T-helper 1 cell treated with Interleukin-12 subunit alpha and Interleukin-12 subunit beta and Interleukin-4 antibody, amounts not matched to agents 30 μg/mL and 1 μg/mL, for 36 hours (primary cell): ENCODE results near the gene ALDH1A3.

Experiments used
- H3K27ac Mint-ChIP-seq: one replicate; pipeline ENCODE4 v1.8.0; 2021; ENCODE audit warnings: mild to moderate bottlenecking, mixed read lengths
- H3K27me3 Mint-ChIP-seq: one replicate; pipeline ENCODE4 v1.8.0; 2021; ENCODE audit warnings: low read depth, mixed read lengths
- H3K36me3 Mint-ChIP-seq: one replicate; pipeline ENCODE4 v1.8.0; 2021; ENCODE audit warnings: low read depth, mixed read lengths
- H3K4me1 Mint-ChIP-seq: one replicate; pipeline ENCODE4 v1.8.0; 2021; ENCODE audit warnings: low read depth, mixed read lengths
- H3K4me3 Mint-ChIP-seq: one replicate; pipeline ENCODE4 v1.8.0; 2021; ENCODE audit warnings: mild to moderate bottlenecking, moderate library complexity, mixed read lengths
- H3K9me3 Mint-ChIP-seq: one replicate; pipeline ENCODE4 v1.8.0; 2021; ENCODE audit warnings: mixed read lengths

Gene ALDH1A3

DNA sequence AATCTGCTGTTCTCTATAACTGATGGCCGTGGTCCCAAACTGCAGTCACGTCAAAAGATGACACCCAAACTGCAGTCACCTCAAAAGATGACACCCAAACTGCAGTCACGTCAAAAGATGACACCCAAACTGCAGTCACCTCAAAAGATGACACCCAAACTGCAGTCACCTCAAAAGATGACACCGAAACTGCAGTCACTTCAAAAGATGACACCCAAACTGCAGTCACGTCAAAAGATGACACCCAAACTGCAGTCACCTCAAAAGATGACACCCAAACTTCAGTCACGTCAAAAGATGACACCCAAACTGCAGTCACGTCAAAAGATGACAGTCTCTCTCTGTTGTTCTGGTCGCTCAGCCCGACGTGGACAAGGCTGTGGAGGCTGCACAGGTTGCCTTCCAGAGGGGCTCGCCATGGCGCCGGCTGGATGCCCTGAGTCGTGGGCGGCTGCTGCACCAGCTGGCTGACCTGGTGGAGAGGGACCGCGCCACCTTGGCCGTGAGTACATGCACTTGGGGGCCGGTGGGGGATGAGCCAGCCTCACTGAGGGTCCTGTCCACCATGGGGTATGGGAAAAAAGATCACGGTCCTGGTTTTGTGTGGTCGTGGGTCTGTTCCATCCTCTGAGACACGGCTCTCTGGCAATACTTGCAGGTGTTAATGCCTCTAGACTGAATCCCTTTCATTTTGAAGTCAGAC is 7.7 kb downstream of the ALDH1A3 start:
- peaks cover 69% of the 10 kb centered on the region for H3K27me3 Mint-ChIP-seq
- no peak overlapping the region for H3K4me3 Mint-ChIP-seq
- no peaks in the 10 kb centered on the region for H3K36me3 Mint-ChIP-seq

DNA sequence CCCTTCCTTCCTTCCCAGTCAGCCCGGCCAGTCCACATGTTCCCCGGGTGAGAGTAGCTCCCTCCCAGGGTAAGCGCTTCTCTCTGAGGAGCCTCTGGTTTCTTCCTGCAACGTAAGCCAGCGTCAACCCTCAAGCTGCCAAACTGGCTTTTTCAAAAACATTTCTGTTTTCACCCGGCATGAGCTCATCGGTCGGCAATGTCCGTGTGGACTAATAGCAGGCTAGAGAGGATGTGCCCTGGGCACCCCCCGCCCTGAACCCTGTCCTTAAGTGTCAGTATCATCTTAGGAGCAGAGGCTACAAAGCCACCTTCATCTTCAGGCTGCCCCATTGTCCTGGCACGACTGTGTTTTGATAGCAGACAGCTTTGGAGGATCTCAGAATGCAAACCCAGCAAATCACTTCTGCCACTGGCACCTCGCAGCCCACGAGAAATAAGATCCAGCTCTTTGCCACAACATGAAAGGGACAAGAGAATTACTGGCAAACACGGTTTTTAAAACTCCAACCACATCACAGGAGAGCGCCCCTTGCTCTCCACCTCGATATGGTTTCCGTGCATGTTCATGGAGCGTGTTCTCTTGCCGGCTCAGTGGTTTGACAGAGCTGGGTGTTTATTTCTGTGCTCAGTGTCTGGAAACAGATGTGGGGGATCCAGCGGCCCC is 9.9 kb downstream of the ALDH1A3 start:
- H3K4me1 Mint-ChIP-seq, result no peaks in the 10 kb centered on the region
- peaks cover 59% of the 10 kb centered on the region for H3K27me3 Mint-ChIP-seq
- no peaks in the 10 kb centered on the region for H3K9me3 Mint-ChIP-seq
- no peak overlapping the region for H3K27ac Mint-ChIP-seq
- H3K4me3 Mint-ChIP-seq, result no peak overlapping the region
- H3K36me3 Mint-ChIP-seq, result no peaks in the 10 kb centered on the region

More for the DNA sequence above, 7.7 kb downstream of the ALDH1A3 start:
- H3K4me1 Mint-ChIP-seq, result no peaks in the 10 kb centered on the region
- no peaks in the 10 kb centered on the region for H3K9me3 Mint-ChIP-seq
- H3K27ac Mint-ChIP-seq, result no peak overlapping the region

DNA sequence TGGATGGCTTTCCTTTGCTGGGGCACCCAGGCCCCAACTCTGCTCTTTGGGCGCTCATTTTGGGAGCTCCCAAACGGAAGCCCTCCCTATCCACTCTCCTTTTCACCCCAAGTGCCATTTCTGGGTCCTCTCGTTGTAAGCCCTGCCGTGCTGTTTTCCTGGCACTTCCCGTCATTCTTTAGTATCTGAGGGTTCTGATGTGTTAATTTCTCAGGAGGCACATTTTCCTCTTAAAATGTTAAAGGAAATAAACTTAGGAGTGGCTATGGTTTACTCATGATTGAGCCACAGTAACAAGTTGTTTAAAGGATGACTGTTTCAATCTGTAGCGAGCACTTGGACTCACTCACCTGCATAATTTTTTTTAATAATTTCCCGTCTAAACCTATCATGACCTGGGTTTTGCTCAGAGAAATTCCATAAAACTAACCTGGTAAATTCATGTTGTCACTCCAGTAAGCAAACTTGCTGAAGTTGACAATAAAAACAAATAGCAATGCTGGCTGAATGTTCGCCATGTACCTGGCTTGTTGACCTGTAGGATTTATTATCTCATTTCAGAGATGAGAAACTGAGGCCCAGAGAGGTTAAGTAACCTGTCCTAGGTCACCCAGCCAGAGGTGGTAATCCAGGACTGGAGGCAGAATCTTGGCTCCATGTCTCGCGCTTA is 10.6 kb downstream of the ALDH1A3 start:
- Mint-ChIP-seq H3K4me1 (no peaks in the 10 kb centered on the region), H3K27ac (no peak overlapping the region), H3K36me3 (no peaks in the 10 kb centered on the region), H3K9me3 (no peaks in the 10 kb centered on the region), H3K4me3 (no peak overlapping the region), H3K27me3 (peaks cover 52% of the 10 kb centered on the region)

DNA sequence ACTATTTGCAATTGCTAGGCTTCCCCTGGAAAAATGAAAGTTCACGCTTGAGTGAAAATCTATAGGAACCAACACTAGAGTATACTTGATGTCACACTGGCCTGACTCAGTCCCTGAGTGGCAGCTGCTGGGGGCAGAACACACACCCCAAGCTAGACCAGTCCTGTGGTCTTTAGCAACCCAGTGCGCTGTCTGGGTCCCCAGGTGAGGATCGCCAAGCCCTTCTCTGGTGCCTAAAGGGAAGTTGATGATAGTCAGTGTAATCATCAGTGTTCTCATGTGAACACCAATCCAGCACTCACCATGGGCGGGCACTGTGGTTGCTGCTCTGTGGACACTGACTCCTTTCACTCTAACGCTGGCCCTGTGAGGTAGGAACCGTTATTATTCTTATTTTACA is 11.2 kb downstream of the ALDH1A3 start:
- Mint-ChIP-seq H3K4me3 (no peak overlapping the region), H3K4me1 (no peaks in the 10 kb centered on the region), H3K27me3 (peaks cover 45% of the 10 kb centered on the region), H3K9me3 (no peaks in the 10 kb centered on the region), H3K27ac (no peak overlapping the region), H3K36me3 (no peaks in the 10 kb centered on the region)

DNA sequence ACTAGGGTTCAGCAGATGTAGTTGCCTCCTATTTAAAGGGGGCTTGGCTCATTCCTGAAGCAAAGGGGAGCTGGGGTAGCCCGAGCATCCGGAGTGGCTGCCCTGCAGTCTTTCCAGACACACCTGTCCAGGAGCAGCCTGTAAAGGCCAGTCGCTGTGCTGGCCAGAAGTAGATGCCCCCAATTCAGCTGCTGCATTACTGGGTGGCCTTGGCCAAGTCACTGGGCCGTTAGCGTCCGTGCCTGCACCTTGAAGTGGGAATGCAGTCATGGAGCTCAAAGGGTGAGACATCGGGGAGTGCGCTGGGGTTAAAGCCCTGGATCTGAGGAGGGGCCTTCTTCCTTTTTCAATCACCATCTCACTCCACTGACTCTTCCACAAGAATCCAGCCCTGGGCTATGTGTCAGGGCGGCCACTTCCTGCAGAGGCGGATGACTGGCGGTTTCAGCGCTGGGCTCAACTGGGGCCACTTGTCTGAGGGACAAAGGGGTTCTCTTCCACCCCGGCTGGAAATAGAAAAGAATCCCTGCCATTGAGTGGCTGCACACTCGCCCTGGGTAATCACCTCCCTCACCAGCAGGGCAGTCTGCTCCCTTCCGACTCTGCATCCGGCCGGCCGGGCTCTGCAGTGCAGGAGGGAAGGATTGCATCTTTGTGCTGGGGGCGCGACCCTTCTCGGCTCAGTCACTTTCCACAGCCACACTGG is 11.8 kb downstream of the ALDH1A3 start:
- H3K4me3 Mint-ChIP-seq, result no peak overlapping the region
- H3K9me3 Mint-ChIP-seq, result no peaks in the 10 kb centered on the region
- no peaks in the 10 kb centered on the region for H3K36me3 Mint-ChIP-seq
- no peaks in the 10 kb centered on the region for H3K4me1 Mint-ChIP-seq
- peaks cover 43% of the 10 kb centered on the region for H3K27me3 Mint-ChIP-seq
- no peak overlapping the region for H3K27ac Mint-ChIP-seq

DNA sequence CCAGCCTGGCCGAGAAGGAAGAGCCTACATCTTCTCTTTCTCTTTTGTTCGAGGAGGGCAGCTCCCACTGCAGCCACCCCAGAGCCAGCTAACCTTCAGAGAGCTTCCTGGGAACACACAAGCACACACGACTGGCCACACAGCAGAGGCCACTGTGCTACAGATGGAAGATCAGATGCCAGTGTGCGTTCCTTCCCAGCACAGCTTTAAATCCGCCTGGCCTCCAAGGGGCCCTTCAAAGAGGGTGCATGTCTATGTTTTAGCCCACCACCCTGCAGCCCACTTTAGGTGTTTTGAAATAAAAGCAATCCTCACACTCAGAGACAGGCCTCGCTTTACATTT is 12.4 kb downstream of the ALDH1A3 start:
- Mint-ChIP-seq H3K27me3 (peaks cover 43% of the 10 kb centered on the region), H3K4me3 (no peak overlapping the region)

DNA sequence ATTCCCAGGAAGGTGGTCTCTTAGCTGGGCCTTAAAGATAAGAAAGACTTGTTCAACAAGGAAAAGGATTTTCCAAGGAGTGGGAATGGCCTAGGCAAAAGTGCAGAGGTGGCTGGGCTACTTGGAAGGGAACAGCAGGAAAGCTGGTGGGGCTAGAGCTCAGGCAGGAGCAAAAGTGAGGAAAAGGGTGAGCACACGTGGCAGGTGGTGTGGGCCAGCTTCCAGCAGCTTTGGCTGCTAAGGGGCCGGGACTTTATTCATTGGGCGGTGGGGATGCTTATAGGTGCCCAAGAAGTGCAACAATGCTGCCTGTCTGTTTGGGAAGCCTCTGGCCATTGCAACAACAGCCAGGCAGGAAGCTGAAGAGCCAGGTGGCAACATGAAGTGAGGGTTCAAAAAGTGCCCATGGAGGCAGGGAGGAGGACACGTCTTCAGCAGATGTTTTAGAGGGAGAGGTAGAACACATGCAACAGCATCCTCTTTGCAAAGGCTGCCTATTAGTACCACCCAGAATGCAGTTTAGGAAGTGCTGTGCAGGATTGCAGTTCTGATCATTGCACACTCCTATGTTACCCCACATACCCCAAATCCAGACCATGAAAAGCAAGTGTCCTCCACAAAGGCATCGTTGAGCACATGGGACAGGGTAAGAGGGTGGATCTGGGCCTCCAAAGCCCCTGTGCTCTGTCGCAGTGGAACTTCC is 13.8 kb downstream of the ALDH1A3 start:
- no peaks in the 10 kb centered on the region for H3K9me3 Mint-ChIP-seq
- H3K27me3 Mint-ChIP-seq, result peaks cover 43% of the 10 kb centered on the region
- no peak overlapping the region for H3K4me3 Mint-ChIP-seq
- no peaks in the 10 kb centered on the region for H3K36me3 Mint-ChIP-seq
- no peak overlapping the region for H3K27ac Mint-ChIP-seq
- H3K4me1 Mint-ChIP-seq, result no peaks in the 10 kb centered on the region

More for the DNA sequence above, 12.4 kb downstream of the ALDH1A3 start:
- no peaks in the 10 kb centered on the region for H3K4me1 Mint-ChIP-seq
- no peak overlapping the region for H3K27ac Mint-ChIP-seq
- no peaks in the 10 kb centered on the region for H3K9me3 Mint-ChIP-seq
- H3K36me3 Mint-ChIP-seq, result no peaks in the 10 kb centered on the region

DNA sequence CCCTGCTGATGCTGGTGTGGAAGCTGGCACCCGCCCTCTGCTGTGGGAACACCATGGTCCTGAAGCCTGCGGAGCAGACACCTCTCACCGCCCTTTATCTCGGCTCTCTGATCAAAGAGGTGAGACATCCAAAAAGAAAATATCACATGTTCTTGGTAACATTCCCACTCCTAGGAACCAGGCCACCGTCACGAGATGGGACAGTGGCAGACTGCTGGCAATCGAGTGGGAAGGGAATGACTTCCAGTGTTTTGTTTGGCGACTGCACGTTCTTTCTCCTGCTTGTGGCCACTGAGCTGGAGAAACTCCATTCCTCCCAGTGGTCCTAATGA is 14.3 kb downstream of the ALDH1A3 start:
- Mint-ChIP-seq H3K9me3 (no peaks in the 10 kb centered on the region), H3K27me3 (peaks cover 43% of the 10 kb centered on the region), H3K36me3 (no peaks in the 10 kb centered on the region), H3K4me3 (no peak overlapping the region), H3K4me1 (no peaks in the 10 kb centered on the region), H3K27ac (no peak overlapping the region)

DNA sequence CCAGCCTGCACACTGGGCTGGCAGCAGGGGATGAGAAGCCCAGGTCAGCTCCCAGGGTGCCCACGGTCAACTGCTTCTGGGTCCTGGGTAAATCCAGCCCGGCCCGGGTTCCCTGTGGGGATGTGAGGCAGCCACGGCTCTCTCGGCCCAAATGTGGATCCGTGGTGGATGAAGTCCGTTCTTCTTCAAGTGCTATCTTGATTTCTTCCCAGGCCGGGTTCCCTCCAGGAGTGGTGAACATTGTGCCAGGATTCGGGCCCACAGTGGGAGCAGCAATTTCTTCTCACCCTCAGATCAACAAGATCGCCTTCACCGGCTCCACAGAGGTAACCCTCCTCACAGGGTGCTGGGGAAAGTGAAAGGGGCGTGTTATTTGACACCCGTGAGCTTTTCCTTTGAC is 16.1 kb downstream of the ALDH1A3 start:
- Mint-ChIP-seq H3K36me3 (no peaks in the 10 kb centered on the region), H3K9me3 (no peaks in the 10 kb centered on the region), H3K27me3 (peaks cover 25% of the 10 kb centered on the region), H3K4me3 (no peak overlapping the region), H3K27ac (no peak overlapping the region), H3K4me1 (no peaks in the 10 kb centered on the region)

DNA sequence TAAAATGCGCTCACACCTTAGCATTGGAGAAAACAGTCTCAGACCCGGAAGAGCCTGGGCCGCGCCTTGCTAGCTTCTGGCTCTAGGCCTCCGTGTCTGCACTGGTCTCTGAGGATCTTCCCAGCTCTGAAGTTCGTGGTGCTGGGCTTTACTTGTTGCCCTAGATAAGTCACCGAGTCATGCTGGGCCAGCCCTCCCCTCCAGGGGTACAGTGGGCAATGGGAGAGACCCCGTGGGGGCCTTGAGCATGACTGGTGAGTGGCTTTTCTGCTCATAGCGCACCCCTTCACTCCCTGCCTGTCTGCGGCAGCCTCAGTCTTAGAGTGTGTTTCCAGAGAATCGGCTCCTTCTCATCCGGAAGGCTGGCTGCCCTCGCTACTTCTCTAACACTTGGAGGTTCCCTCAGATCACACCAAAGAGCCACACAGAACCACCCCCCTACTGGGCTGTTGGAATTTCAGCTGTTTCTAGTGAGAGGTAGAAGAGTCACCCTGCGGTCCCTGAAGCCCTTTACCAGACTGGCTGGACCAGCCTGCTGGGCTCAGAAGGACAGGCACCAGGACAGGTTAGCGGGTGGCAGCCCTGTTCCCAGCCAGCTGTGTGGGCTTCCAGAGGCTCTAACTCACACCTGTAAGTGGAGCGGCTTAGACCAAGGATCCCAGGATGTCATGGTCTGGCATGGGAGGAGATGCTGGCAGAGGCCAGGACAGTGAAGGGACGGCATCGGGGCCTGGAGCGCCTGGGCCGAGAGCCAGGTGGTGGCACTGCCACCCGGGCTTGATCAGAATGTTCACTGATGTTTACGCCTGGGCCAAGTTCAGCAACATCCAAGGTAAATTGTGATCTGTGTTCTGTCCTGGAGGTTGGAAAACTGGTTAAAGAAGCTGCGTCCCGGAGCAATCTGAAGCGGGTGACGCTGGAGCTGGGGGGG is 17.9 kb downstream of the ALDH1A3 start:
- no peak overlapping the region for H3K27ac Mint-ChIP-seq
- H3K36me3 Mint-ChIP-seq, result no peaks in the 10 kb centered on the region
- H3K9me3 Mint-ChIP-seq, result no peaks in the 10 kb centered on the region
- no peaks in the 10 kb centered on the region for H3K4me1 Mint-ChIP-seq
- no peak overlapping the region for H3K4me3 Mint-ChIP-seq
- H3K27me3 Mint-ChIP-seq, result peaks cover 9% of the 10 kb centered on the region

DNA sequence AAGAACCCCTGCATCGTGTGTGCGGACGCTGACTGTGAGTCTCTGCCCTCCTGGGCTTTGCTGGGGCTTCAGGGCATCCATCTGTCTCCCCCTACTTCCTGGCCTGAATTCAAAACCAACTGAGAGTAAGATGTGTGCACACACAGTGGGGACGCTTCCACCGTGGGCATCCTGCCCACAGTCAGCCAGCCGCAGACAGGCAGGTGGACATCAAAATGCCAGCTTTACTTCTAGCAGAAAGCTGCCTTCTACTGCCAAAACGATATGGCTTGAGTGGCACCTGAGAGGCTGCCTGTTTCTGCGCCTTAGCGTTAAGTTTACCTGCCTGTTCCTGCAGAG is 18.5 kb downstream of the ALDH1A3 start:
- Mint-ChIP-seq H3K4me3 (no peak overlapping the region), H3K27ac (no peak overlapping the region), H3K4me1 (no peaks in the 10 kb centered on the region), H3K27me3 (peaks cover 4% of the 10 kb centered on the region), H3K9me3 (no peaks in the 10 kb centered on the region), H3K36me3 (no peaks in the 10 kb centered on the region)

DNA sequence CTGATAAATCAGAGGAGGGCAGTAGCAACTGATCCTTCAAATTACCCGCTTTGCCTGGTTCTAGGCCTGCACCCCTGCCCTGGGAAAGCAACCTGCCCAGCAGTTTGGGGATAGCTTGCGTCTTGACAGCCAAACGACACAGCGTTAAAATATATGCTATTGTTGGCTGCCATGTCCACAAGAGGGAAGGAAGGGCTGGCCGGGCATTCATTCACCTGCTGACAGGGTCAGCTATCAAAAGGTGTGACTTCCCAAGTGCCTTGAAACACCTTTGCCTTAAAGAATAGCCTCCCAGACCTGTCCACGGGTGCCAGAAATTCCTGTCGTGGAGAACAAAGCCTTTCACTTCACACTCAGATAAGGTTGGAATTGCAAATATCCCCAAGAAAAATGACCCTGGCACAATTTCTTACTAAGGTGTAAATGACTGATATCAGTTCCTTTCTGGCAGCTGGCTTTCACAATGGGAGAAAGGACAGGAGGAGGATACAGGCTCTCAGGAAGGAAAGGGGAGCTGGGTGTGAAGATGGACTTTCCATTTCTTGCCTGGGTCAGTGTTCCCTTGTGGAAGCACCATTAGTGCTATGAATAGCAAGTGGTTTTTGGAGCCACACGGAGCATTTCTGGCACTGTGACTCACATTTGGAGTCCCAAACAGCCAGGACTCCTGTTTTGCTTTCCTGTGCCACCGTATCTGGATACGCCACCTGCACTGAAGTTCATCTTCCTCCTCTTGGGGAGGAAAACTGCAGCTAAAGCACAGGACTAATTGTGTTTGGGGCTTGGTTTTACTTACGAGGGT is 19.2 kb downstream of the ALDH1A3 start:
- Mint-ChIP-seq H3K9me3 (no peaks in the 10 kb centered on the region), H3K4me3 (no peak overlapping the region), H3K27me3 (peaks cover 3% of the 10 kb centered on the region), H3K4me1 (no peaks in the 10 kb centered on the region), H3K36me3 (no peaks in the 10 kb centered on the region), H3K27ac (no peak overlapping the region)

DNA sequence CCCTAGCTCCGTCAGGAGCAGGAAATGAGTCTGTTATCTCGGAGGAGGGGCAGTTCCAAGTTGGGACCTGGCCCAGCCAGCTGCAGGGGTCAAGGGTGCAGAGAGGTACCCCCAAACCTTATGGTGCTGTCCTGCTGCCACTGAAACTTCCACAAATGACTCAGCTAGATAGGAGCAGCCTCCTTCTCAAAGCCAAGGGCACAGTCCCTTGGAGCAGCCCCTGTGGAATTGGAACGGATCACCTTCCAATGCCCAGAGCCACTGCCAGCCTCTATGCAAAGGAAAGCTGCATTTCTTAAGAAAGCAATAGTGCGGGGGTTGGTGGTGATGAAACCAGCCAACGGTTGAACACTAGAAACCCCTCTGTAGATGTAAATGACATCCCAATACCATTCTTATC is 20.0 kb downstream of the ALDH1A3 start:
- Mint-ChIP-seq H3K36me3 (no peaks in the 10 kb centered on the region), H3K27me3 (peaks cover 7% of the 10 kb centered on the region), H3K4me3 (no peak overlapping the region), H3K27ac (no peak overlapping the region), H3K4me1 (no peaks in the 10 kb centered on the region), H3K9me3 (no peaks in the 10 kb centered on the region)
